NT2/D1 (cell line): ENCODE measurements around the gene UBE2L6.

ENCODE experiments used
- YY1 ChIP-seq: IDR thresholded peaks from 2 replicates; pipeline ENCODE4 v1.6.1; 2011; ENCODE audit not compliant: insufficient read length, insufficient read depth
- ZNF274 ChIP-seq: IDR thresholded peaks from 2 replicates; pipeline ENCODE4 v1.6.1; 2011; ENCODE audit warnings: mild to moderate bottlenecking, low read depth, low read length

DNA sequence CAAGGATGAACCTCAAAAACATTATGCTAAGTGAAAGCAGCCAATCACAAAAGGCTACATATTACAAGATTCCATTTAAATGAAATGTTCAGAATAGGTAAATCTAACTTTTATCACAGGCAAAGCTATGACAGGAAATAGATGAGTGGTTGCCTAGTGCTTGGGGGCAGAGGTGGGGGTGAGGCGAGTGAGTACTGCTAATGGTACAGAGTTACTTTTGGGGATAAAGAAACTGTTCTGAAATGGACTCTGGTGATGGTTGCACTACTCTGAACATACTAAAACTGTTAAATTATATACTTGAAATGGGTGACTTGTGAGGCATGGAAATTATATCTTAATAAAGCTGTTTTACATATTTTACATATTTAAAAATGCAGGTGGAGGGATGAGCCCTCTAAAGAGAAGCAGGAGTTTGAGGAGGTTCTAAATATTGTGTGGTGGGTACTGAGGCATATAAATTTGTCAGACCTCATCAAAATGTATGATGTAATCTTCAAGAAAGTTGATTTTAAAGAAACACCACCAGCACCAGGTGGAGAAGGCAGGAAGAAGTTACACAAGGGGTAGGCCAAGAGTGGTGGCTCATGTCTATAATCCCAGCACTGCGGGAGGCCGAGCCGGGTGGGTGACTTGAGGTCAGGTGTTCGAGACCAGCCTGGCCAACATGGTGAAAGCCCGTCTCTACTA is 55.6 kb downstream of the UBE2L6 start:
- TF ChIP-seq ZNF274, result no peak
- TF ChIP-seq YY1, result no peak
